NCI-H1694 (cell line): ENCODE data around the gene TLR10.
"Not testable (repeated sequence)": the region's sequence is repeated elsewhere in the genome, so short reads cannot be mapped to it uniquely, and the experiment has no call there.

ENCODE experiments used
- DNase-seq: peaks from one replicate; lab custom pipeline; 2025; lab: John Stamatoyannopoulos, UW

TLR10 gene

DNA sequence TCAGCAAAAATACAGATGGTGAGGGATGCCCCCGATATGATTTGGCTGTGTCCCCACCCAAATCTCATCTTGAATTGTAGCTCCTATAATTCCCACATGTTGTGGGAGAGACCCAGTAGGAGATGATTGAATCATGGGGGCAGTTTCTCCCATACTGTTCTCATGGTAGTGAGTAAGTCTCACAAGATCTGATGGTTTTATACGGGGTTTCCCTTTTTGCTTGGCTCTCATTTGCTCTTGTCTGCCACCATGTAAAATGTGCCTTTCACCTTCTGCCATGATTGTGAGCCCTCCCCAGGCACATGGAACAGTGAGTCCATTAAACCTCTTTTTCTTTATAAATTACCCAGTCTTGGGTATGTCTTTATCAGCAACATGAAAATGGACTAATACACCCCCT is 15.8 kb downstream of the TLR10 start:
- DNase-seq, result not testable (repeated sequence)

DNA sequence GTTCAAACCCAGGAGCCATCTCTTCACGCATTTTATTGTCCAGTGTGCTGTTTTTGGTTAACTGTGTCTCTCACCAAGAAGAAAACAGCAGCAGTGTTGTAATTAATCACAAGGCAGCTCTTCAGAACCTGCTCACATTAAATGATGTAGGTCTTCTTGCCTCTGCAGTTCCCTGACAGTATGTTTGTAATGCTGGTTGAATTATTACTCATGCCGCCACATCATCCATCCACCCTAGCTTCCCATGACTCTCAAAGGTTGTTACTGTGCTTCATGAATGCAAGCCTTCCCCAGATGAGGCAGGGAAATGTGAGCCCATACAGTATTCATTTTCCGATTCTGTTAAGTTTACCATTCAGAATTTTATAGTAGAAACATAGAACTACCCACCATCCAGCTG is 17.4 kb downstream of the TLR10 start:
- no peak for DNase-seq

- no peak for DNase-seq
Observed at GRCh38 chr4:38764277-38764676, 18.5 kb downstream of the TLR10 start.

DNA sequence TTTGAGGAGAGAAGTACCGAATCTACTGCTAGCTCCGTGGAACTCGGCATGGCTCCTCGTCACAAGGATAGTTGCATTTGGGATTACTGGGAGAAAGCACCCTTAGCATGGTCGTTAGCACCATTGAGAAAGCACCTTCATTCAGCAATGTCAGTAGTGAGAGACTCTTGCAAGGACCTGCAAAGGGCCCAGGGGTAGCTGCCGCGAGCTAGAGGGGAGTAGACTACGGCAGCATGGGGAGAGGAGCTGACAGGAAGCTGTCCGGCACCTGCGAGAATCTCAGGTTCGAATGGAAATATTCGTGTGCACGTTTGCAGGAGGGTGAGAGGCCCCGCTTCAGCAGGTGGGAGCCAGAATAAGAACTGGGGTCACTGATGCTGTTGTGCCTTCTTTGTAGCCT is 20.2 kb downstream of the TLR10 start:
- DNase-seq, result no peak

DNA sequence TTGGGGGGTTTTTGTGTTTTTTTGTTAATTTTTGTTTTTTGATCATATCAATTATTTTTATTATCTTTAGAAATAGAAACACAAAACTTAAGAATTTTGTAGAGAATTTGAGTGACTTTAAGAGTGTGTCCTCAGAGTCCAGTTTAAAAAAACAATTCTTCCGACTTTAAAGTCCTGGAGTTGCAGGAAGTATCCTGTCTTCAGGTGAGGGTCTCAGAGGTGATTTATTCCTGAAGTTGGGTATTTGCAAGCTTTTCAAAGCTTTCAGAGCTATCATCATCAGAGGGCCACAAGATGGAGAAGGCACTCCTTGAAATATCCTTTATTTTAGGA is 23.0 kb downstream of the TLR10 start:
- no peak for DNase-seq

DNA sequence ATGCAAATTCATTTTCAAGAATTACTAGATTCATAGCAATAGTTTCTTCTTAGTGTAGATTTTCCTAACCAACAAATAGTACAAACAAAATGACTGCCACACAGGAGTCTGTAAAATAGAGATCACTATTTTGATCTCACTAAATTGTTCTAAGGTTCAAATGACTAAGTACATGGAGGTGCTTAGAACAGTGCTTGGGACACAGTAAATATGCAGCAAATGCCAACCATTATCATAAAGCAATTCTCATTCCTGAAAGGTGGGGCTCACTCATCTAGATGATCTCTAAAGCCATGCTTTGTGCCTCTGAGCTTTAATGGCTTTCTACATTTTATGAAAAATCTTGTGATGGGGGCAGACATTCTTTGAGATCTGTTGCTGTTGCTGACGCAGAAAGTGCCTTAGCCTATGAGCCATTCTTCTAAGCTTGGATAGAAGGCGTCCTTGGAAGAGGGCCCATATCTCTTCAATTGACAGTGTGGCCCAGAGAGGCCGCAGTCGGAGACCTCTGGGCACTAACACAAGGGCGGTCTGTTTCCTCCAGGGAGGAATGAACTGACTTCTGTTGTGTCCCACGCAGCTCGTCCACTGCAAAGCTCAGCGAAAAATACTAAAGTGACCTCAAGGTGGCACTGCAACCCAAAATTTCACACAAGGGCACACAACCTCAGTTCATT is 23.5 kb downstream of the TLR10 start:
- no peak for DNase-seq

DNA sequence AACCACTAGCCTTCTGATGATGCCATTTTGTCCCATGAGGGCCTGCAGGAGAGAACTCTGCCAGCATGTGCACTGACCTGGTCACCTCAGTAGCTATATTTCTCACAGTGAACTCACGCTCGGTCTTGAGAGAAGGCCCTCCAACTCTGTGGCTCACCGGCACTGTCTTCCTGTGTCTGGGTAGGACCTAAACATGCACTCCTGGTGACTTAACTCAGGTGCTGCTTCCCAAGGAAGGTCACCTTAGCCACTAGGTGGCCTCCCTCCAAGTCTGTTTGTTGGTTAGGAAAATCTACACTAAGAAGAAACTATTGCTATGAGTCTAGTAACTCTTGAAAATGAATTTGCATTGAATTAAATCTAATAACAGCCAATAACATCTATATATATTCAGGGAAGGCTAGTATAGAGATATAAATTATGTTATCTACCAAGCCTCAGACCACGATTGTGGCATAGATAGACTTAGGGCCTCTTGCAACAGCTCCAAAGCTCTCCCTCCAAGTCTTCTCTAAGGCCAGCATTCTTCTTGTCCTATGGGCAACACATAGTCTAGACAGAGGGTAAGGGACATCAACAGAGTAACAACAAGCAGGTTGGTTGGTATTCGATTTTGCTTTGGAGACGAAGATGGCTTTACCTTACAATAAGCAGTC is 24.7 kb downstream of the TLR10 start:
- no peak for DNase-seq

DNA sequence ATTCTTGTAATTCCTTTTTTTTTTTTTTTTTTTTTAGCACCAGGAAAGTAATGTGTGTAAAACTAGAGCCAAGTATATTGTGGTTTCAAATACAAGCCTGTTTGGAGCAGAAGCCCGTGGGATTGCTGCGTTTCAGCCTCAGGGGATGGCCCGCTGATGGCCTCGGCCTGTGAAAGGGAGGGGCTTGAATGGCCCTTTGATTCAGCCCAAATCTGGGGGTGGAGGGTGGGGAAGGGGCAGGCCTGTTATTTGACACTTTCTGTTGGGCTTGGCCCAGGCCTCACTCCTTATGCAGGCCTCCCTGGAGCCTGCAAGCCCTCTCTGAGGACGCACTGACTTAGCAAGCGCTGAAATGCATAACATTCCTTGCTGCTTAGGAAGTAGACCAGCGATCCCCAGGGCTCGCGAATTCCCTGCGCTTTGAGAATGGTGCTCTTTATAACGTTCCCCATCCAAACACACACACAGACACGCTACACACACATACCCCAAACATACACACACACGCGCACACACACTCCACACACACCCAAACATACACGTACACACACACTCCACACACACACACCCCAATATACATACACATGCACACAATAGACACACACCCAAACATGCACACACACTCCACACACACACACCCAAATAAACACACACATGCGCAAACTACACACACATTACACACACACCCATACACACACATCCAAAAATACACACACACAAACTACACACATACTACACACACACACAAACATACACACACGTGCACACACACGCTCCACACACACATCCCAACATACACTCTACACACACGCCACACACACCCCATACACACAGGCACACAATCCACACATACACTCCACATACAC is 29.6 kb downstream of the TLR10 start:
- DNase-seq, result no peak

DNA sequence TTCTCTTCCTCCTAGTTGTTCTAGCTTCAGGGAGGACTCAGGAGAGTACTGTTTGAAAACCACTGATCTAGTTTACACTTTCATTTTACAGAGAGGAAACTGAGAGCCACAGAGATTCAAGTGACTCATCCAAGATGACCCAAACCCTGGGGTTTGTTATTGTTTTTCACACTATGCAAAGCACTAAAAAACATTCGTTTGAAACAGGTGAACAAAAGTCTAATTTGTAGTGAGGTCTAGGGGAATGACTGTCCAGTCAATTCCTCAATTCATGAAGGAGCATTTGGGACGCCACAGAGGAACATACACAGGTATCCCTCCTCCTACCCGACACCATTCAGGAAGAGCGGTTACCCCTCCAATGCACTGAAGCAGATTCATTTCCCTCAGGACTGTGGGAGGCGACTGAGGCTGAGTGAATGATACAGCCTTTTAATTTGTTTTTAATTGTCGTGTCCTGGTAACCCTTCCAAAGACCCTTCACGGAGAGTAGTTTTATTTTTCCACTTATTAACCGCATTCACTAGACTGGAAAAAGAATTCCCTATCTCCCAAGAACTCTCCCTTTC is 30.3 kb downstream of the TLR10 start:
- no peak for DNase-seq

GRCh38 chr4:38751341-38752010 is 31.3 kb downstream of the TLR10 start:
- no peak for DNase-seq

- DNase-seq, result no peak
Observed at GRCh38 chr4:38749336-38749735, 33.5 kb downstream of the TLR10 start.

DNA sequence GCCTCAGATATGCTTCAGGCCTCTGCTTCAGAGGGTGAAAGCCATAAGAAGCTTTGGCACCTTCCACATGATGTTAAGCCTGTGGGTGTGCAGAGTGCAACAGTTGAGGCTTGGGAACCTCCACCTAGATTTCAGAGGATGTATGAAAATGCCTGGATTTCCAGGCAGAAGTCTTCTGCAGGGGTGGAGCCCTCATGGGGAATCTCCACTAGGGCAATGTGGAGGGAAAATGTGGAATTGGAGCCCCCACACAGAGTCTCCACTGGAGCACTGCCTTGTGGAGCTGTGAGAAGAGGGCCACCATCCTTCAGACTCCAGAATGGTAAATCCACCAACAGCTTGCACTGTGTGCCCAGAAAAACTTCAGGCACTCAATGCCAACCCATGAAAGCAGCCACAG is 35.2 kb downstream of the TLR10 start:
- no peak for DNase-seq

DNA sequence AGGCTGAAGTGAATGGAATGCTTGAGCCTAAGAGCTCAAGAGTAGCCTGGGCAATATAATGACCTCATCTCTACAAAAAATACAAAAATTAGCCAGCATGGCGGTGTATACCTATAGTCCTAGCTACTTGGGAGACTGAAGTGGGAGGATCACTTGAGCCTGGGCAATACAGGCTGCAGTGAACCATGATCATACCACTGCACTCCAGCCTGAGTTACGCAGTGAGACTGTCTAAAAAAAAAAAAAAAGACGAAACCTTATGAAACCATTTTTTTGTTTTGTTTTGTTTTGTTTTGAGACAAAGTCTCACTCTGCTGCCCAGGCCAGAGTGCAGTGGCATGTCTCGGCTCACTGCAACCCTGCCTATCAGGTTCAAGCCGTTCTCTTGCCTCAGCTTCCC is 36.9 kb downstream of the TLR10 start:
- DNase-seq, result no peak

DNA sequence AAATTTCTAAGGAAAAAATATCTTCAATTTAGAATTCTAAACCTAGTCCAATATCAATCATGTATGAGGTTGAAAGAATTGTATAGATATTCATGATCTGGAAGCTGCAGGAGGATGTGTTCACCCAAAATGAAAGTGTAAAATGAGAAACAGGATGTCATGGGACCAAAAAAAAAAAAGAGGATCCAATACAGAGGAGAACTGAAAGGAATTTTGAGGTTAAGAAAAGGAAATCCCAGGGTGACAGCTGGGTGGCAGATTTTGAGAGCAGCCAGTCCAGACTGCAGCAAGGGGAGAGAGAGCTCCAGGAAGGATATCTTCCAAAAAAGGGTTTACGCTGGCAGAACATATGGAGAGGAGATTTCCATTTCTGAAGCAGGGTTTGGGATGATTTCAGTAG is 38.9 kb downstream of the TLR10 start:
- DNase-seq, result no peak

DNA sequence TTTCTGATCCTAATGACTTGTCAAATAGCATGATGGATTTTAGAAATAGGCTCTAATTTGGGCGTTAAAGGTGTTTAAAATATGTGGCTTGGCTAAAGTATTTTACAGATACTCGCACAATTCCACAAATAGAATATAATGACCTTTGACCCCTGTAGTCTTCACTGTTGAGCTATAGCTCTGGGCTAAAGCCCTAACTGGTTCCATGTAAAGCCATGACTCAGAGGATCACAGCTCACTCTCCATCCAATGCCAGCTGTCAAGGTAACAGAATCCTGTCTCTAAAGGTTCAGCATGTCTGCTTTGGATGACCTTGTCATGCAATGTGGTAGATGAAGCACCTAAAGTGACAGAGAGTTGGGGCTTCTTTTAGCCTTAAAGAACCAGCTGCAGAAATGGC is 42.5 kb downstream of the TLR10 start:
- no peak for DNase-seq

DNA sequence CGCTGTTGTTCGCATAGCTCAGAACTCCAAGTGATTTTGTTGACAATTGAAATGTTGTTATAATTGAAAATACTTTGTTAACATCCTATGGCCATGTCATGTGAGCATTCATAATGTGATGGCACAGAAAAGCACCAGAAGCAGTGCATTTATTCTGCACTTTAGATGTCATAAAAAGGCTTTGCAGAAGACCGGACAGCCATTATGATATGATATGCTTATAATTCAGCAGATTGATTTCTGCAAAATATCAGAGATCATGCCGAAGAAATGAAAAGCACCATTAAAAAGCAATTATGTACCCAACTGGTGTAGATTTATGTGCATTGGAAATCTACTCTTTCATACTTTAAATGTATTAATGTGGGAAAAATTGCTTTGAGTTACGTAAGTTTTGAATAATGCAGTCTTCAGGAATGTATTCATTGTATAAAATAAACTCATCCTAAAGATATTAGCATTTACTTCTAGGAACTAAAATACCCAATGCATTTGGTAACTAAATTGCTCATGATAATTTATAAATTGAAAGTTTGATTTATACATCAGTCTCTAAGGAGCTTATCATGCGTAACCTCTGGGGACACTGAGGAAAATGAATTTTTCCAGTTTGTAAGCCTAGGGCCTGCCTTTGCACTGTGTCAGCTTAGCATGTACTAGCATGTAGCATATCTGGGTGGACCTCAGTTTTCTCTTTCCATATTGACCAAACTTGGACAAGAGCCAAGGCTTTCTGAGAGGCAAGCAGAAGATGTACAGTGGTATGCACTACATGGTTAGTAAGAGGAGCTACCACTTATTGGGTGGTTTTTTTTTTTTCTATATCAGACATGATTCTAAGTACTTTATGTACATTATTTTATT is 43.6 kb downstream of the TLR10 start:
- no peak for DNase-seq

GRCh38 chr4:38735870-38736269 is 46.9 kb downstream of the TLR10 start:
- no peak for DNase-seq

DNA sequence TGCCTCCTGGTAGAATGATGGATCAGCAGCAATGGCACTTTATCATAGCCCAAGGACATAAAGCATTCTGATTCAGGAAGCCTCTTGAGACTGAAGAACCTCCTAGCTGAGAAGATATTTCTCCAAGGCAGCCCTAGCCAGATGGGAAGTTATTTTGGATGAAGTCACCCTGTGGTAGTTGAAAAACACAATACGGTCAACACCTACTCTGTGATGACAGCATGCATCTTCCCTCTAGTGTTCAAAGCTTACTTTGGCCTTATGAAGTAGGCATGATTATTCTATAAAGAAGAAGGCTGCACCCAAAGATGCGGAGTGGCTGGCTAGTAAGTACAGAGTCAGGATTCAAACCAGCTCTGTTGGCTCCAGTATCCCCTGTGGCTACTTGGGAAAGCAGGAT is 47.9 kb downstream of the TLR10 start:
- no peak for DNase-seq

DNA sequence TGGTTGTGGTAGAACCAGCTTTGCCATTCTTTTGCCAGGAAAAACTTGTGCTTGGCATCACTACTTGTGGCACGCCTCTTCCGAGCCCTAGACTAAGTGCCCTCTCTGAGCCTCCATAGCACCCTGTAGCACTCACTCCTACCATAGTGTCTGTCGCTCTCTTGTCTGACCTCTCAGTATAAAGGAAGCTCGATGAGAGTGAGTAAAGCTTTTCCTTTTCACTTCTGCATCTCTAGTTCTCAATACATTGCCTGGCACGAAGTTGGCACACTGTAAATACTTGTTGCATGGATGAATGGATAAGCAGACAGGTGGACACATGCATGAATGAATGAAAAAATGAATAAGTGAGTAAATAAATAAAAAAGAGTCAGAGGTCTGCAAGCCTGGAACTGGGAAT is 48.3 kb downstream of the TLR10 start:
- no peak for DNase-seq

GRCh38 chr4:38733663-38734062 is 49.1 kb downstream of the TLR10 start:
- no peak for DNase-seq
